MCF 10A (cell line): Measurements from ENCODE around the gene SMIM22. TPM values are rescaled to one million over a fixed set of nuclear protein-coding genes. Genes with fewer than 3 reads are reported as not detected.

Experiments used
- BruUV-seq: library from RNA; stranded (reverse); fragments of 400-500 nt; replicated peaks from 2 replicates; lab custom pipeline; 2021; lab: Mats Ljungman, UMichigan
- CTCF ChIA-PET: fragments of 300-600 bp; sonication (Branson Sonifier 250); formaldehyde crosslinking; extraction: SDS; loops from one replicate; lab custom pipeline; 2021; ENCODE audit warnings: antibody characterized with exemption, inconsistent platforms; lab: Yijun Ruan, JAX
- POLR2A ChIA-PET: fragments of 300-600, 350-650 bp; sonication (Branson Sonifier 250); formaldehyde crosslinking; extraction: SDS; loops from one replicate; lab custom pipeline; 2020; ENCODE audit warnings: antibody characterized with exemption, inconsistent platforms; lab: Yijun Ruan, JAX
- DNase-seq: peaks from one replicate; pipeline ENCODE4 v3.0.0-alpha.2; 2018; ENCODE audit not compliant: unreplicated experiment
- H3K27ac Mint-ChIP-seq: one replicate; pipeline ENCODE4 v1.8.0; 2022; ENCODE audit warnings: mild to moderate bottlenecking, low read depth, mixed read lengths; ENCODE audit not compliant: unreplicated experiment
- H3K27me3 Mint-ChIP-seq: one replicate; pipeline ENCODE4 v1.8.0; 2022; ENCODE audit warnings: mixed read lengths; ENCODE audit not compliant: insufficient read depth, unreplicated experiment
- H3K36me3 Mint-ChIP-seq: one replicate; pipeline ENCODE4 v1.8.0; 2022; ENCODE audit warnings: mild to moderate bottlenecking, moderate library complexity, mixed read lengths; ENCODE audit not compliant: insufficient read depth, unreplicated experiment
- H3K4me1 Mint-ChIP-seq: one replicate; pipeline ENCODE4 v1.8.0; 2022; ENCODE audit warnings: mixed read lengths; ENCODE audit not compliant: insufficient read depth, unreplicated experiment
- H3K4me3 Mint-ChIP-seq: one replicate; pipeline ENCODE4 v1.8.0; 2022; ENCODE audit warnings: mild to moderate bottlenecking, moderate library complexity, mixed read lengths; ENCODE audit not compliant: unreplicated experiment
- H3K9me3 Mint-ChIP-seq: one replicate; pipeline ENCODE4 v1.8.0; 2022; ENCODE audit warnings: mixed read lengths; ENCODE audit not compliant: unreplicated experiment
- intact Hi-C: fragments of 100-400 bp; cut with micrococcal nuclease; formaldehyde crosslinking; loops from 2 replicates; pipeline ENCODE4 v1.14.1; 2022
- total RNA-seq: library from RNA; stranded (reverse); gene quantifications from 2 replicates; pipeline ENCODE4 v1.2.3, GENCODE V29; 2022
- TF ChIP-seq, protein P1 (sequence below): fragments of 200-600 bp; IDR thresholded peaks from one replicate; pipeline ENCODE4 v1.8.0; 2022; ENCODE audit warnings: antibody characterized with exemption, mild to moderate bottlenecking; ENCODE audit not compliant: unreplicated experiment

Gene SMIM22
- total RNA-seq, 1 experiment from 2014 or later, result 2.4 TPM

DNA sequence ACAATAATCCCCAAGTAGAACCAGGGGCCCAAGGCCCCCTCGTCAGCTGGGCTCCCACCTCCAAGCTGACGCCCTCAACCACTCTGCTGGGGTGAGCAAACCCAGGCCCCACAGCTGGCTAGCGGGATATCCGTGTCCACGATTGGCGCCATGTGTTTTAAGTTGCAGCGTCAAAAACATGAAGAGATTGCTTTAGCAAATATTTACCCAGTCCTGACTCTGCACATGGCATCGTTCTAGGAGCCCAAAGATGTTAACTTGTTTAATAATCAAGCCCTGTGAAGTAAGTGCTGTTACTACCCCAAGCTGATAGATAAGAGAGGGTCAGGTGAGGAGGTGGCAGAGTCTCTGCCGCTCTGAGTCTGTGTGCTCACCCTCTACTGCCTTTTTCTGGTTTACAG is 6.7 kb upstream of the SMIM22 start:
- Mint-ChIP-seq H3K36me3 (no peaks in the 10 kb centered on the region), H3K27me3 (no peaks in the 10 kb centered on the region), H3K4me1 (no peaks in the 10 kb centered on the region), H3K9me3 (no peaks in the 10 kb centered on the region), H3K4me3 (no peak overlapping the region), H3K27ac (no peak overlapping the region)
- BruUV-seq, result no TSS peak
- CTCF ChIA-PET, result interaction anchor here (0.6 kb wide), 1 partner anchor 29 kb away, joined by 3 read pairs; no protein-coding TSS in a partner anchor
- TF ChIP-seq, protein P1, sequence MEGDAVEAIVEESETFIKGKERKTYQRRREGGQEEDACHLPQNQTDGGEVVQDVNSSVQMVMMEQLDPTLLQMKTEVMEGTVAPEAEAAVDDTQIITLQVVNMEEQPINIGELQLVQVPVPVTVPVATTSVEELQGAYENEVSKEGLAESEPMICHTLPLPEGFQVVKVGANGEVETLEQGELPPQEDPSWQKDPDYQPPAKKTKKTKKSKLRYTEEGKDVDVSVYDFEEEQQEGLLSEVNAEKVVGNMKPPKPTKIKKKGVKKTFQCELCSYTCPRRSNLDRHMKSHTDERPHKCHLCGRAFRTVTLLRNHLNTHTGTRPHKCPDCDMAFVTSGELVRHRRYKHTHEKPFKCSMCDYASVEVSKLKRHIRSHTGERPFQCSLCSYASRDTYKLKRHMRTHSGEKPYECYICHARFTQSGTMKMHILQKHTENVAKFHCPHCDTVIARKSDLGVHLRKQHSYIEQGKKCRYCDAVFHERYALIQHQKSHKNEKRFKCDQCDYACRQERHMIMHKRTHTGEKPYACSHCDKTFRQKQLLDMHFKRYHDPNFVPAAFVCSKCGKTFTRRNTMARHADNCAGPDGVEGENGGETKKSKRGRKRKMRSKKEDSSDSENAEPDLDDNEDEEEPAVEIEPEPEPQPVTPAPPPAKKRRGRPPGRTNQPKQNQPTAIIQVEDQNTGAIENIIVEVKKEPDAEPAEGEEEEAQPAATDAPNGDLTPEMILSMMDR, result no peak
- no peak for DNase-seq
- POLR2A ChIA-PET, result interaction anchor here (0.7 kb wide), 1 partner anchor 53 kb away, joined by 3 read pairs; no protein-coding TSS in a partner anchor
- intact Hi-C loops, result no loop called here

DNA sequence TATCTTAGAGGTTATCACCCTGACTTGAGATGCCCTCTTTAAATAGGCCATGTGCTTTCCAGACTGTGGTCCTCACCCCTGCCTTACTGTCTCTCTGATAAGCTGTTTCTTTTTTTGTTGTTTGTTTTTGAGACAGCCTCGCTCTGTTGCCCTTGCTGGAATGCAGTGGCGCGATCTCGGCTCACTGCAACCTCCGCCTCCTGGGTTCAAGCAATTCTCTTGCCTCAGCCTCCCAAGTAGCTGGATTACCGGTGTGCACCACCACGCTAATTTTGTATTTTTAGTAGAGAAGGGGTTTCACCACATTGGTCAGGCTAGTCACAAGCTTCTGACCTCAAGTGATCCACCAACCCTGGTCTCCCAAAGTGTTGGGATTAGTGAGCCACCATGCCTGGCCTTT is 6.3 kb upstream of the SMIM22 start:
- POLR2A ChIA-PET, result no interaction called here
- BruUV-seq, result no TSS peak
- Mint-ChIP-seq H3K36me3 (no peaks in the 10 kb centered on the region), H3K4me1 (no peaks in the 10 kb centered on the region), H3K27ac (no peak overlapping the region), H3K27me3 (no peaks in the 10 kb centered on the region), H3K4me3 (no peak overlapping the region), H3K9me3 (no peaks in the 10 kb centered on the region)
- TF ChIP-seq, protein P1, result no peak
- DNase-seq, result no peak
- CTCF ChIA-PET, result interaction anchor here (0.6 kb wide), 1 partner anchor 29 kb away, joined by 3 read pairs; no protein-coding TSS in a partner anchor
- intact Hi-C loops, result no loop called here

DNA sequence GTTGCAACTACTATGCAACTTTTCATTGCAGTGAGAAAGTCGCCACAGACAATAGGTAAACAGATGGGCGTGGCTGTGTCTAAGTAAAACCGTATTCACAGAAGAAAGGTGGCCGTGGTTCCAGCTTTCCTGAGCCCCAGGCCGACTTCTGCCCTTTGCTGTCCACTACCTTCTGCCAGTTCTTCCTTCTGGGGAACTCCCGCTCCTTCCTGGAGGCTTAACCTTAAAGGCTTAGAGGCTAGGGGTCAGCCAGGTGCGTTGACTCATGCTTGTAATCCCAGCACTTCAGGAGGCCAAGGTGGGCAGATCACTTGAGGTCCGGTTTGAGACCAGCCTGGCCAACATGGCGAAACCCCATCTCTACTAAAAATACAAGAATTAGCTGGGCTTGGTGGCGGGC is 4.9 kb upstream of the SMIM22 start:
- intact Hi-C loops, result no loop called here
- TF ChIP-seq, protein P1, result no peak
- ChIA-PET CTCF (interaction anchor here (0.5 to 0.6 kb wide), 3 partner anchors 18 to 360 kb away, joined by 3 to 4 read pairs (median 3); no protein-coding TSS in a partner anchor), POLR2A (no interaction called here)
- Mint-ChIP-seq H3K36me3 (no peaks in the 10 kb centered on the region), H3K9me3 (no peaks in the 10 kb centered on the region), H3K4me3 (no peak overlapping the region), H3K27ac (no peak overlapping the region), H3K4me1 (no peaks in the 10 kb centered on the region), H3K27me3 (no peaks in the 10 kb centered on the region)
- DNase-seq, result no peak
- BruUV-seq, result no TSS peak

DNA sequence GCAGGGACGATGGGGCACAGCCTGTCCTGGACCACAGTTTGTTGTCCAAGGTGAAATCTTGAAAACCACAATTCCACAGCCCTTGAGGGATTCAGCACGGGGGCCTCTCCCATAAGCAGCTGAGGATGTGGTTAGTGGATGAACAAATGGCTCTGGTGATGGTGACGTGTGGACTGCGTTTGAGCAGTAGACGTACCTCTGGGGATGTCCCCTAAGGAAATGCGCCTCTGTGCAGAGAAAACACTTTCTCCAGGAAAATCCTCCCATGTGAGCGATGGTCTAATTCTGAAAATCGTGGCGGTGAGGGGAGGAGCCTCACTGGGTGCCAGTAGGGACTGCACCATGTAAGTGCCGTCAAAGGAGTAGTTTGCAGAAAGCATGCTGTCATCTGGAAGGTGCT is 4.3 kb upstream of the SMIM22 start:
- POLR2A ChIA-PET, result interaction anchor here (0.5 kb wide), 2 partner anchors 25 to 55 kb away, joined by 3 to 4 read pairs; no protein-coding TSS in a partner anchor
- TF ChIP-seq, protein P1, result no peak
- H3K27ac Mint-ChIP-seq, result no peak overlapping the region
- no peaks in the 10 kb centered on the region for H3K4me1 Mint-ChIP-seq
- CTCF ChIA-PET, result interaction anchor here (0.6 kb wide), 1 partner anchor 361 kb away, joined by 3 read pairs; no protein-coding TSS in a partner anchor
- no peak overlapping the region for H3K4me3 Mint-ChIP-seq
- no TSS peak for BruUV-seq
- H3K9me3 Mint-ChIP-seq, result no peaks in the 10 kb centered on the region
- intact Hi-C loops, result no loop called here
- H3K36me3 Mint-ChIP-seq, result no peaks in the 10 kb centered on the region
- no peak for DNase-seq
- no peaks in the 10 kb centered on the region for H3K27me3 Mint-ChIP-seq
